ENCODE measurements around the gene ANKRD31.

GRCh38 chr5:75185763-75186162, 50.9 kb downstream of the ANKRD31 start:
- no peak for TF ChIP-seq REST (IDR thresholded peaks at IDR 0.05; ENCODE audit: low read depth)
- no peak for TF ChIP-seq MAX (IDR thresholded peaks at IDR 0.05)

Measured in HCT116 (cell line).